HepG2 (cell line): ENCODE results near the gene FAM131C. TPM values are rescaled to one million over a fixed set of nuclear protein-coding genes. Genes with fewer than 3 reads are reported as not detected.

Source experiments
- CHD2 ChIP-seq: IDR thresholded peaks from 2 replicates; pipeline ENCODE4 v1.6.1; 2011; ENCODE audit warnings: low read depth, low read length, improper control_type of control experiment
- FOXA3 ChIP-seq: IDR thresholded peaks from 2 replicates; pipeline ENCODE4 v1.6.1; 2016; ENCODE audit warnings: missing genetic modification reagents, missing compliant biosample characterization
- HOXA3 ChIP-seq: sonication (generic); formaldehyde crosslinking; IDR thresholded peaks from 2 replicates; pipeline ENCODE4 v1.5.0; 2020; ENCODE audit warnings: missing genetic modification reagents
- KDM2A ChIP-seq: sonication (generic); formaldehyde crosslinking; IDR thresholded peaks from 2 replicates; pipeline ENCODE4 v1.4.0; 2020; ENCODE audit warnings: low read depth, missing genetic modification reagents, borderline replicate concordance
- NR2F6 ChIP-seq, 2 experiments: IDR thresholded peaks; 2 replicates each; pipeline ENCODE4 v1.6.1; 2016; ENCODE audit warnings: antibody characterized with exemption in 1 of 2, mild to moderate bottlenecking in 1 of 2
- PATZ1 ChIP-seq: sonication (generic); formaldehyde crosslinking; IDR thresholded peaks from 2 replicates; pipeline ENCODE4 v1.4.0; 2020; ENCODE audit warnings: missing genetic modification reagents
- POLR2G ChIP-seq: fragments of 200-400 bp; formaldehyde crosslinking; IDR thresholded peaks from 2 replicates; pipeline ENCODE4 v1.6.1; 2018; ENCODE audit warnings: mild to moderate bottlenecking, low read depth, low read length, moderate library complexity
- PRDM4 ChIP-seq: sonication (generic); formaldehyde crosslinking; IDR thresholded peaks from 2 replicates; pipeline ENCODE4 v1.9.0; 2021; ENCODE audit warnings: missing genetic modification reagents, borderline replicate concordance
- SOX6 ChIP-seq, 2 experiments: fragments of 450-650 bp in 1 of 2; sonication (generic) in 1 of 2; formaldehyde crosslinking in 1 of 2; IDR thresholded peaks; 2 replicates each; pipeline versions ENCODE4 v1.4.0 to v1.6.1; 2017 to 2020; ENCODE audit warnings: antibody characterized with exemption in 1 of 2, mild to moderate bottlenecking in 1 of 2, missing genetic modification reagents in 1 of 2
- SP1 ChIP-seq, 2 experiments: fragments of 450-650 bp in 1 of 2; sonication (generic) in 1 of 2; formaldehyde crosslinking in 1 of 2; IDR thresholded peaks; 2 replicates each; pipeline versions ENCODE4 v1.4.0 to v1.6.1; 2016 to 2020; ENCODE audit warnings: missing genetic modification reagents in 1 of 2
- TAF1 ChIP-seq: sonication (generic); formaldehyde crosslinking; IDR thresholded peaks from 2 replicates; pipeline ENCODE4 v1.4.0; 2020; ENCODE audit warnings: missing genetic modification reagents
- TFE3 ChIP-seq: IDR thresholded peaks from 2 replicates; pipeline ENCODE4 v1.6.1; 2016
- THAP8 ChIP-seq: sonication (generic); formaldehyde crosslinking; IDR thresholded peaks from 2 replicates; pipeline ENCODE4 v1.5.1; 2020; ENCODE audit warnings: missing genetic modification reagents, mild to moderate bottlenecking, borderline replicate concordance
- XRCC5 ChIP-seq: fragments of 200-400 bp; formaldehyde crosslinking; optimal IDR thresholded peaks from 2 replicates; pipeline ENCODE3; 2017; ENCODE audit warnings: mild to moderate bottlenecking, low read length
- ZMAT5 ChIP-seq: sonication (generic); formaldehyde crosslinking; IDR thresholded peaks from 2 replicates; pipeline ENCODE4 v1.5.0; 2020; ENCODE audit warnings: mild to moderate bottlenecking, low read depth, missing genetic modification reagents, borderline replicate concordance
- ZNF512B ChIP-seq: sonication (generic); formaldehyde crosslinking; IDR thresholded peaks from 2 replicates; pipeline ENCODE4 v1.5.1; 2020; ENCODE audit warnings: missing genetic modification reagents, mild to moderate bottlenecking, borderline replicate concordance
- ZNF703 ChIP-seq: sonication (generic); formaldehyde crosslinking; IDR thresholded peaks from 2 replicates; pipeline ENCODE4 v1.5.1; 2020; ENCODE audit warnings: missing genetic modification reagents, mild to moderate bottlenecking, moderate library complexity, borderline replicate concordance
- ZNF816 ChIP-seq: sonication (generic); formaldehyde crosslinking; IDR thresholded peaks from 2 replicates; pipeline ENCODE4 v1.8.0; 2022; ENCODE audit warnings: missing genetic modification reagents, mild to moderate bottlenecking, borderline replicate concordance
- polyA plus RNA-seq, 8 experiments: library from polyadenylated mRNA; depleted of rRNA in 3 of 8; stranded (reverse) in 7 of 8; unstranded in 1 of 8; fragments of >200 nt; fragmentation: Illumina TruSeq in 4 of 8; extraction: Trizol in 4 of 8; gene quantifications; 2 replicates each; pipeline versions ENCODE4 v1.2.1 to v1.2.3, GENCODE V29; 2011 to 2016; ENCODE audit warnings: low read depth in 4 of 8, missing spikeins in 1 of 8, mixed read lengths in 1 of 8; ENCODE audit not compliant: insufficient read depth in 1 of 8
- total RNA-seq, 5 experiments: library from RNA; depleted of rRNA; stranded (reverse); fragments of >200 nt; fragmentation: Illumina TruSeq; extraction: Trizol; gene quantifications; 2 replicates each; pipeline ENCODE4 v1.2.3, GENCODE V29; 2016; ENCODE audit warnings: low read depth in 1 of 5

The FAM131C gene
- total and polyA plus RNA-seq, 2 of the 13 experiments (the other 11 are each of a cell fraction or from before 2014, with no cell fraction given) = 0.07 TPM; not detected in 1

GRCh38 chr1:16032388-16033102 lies 40.9 kb downstream of the FAM131C start (continued):
- TF ChIP-seq SP1 (IDR thresholded peaks at IDR 0.05) (no peak), SP1 (CRISPR knock-in tag; IDR thresholded peaks at IDR 0.05) (peak; percentile 69), PATZ1 (CRISPR knock-in tag) (peak; percentile 62; the same call in 1 of the 2 replicates), KDM2A (CRISPR knock-in tag) (peak; percentile 32; the same call in 1 of the 2 replicates), TAF1 (no peak), PRDM4 (CRISPR knock-in tag) (no peak), ZNF703 (CRISPR knock-in tag) (no peak), CHD2 (no peak), XRCC5 (peak; percentile 83), THAP8 (CRISPR knock-in tag) (no peak), ZNF816 (CRISPR knock-in tag) (no peak), HOXA3 (peak; percentile 23; the same call in 1 of the 2 replicates), FOXA3 (CRISPR knock-in tag) (no peak), SOX6 (IDR thresholded peaks at IDR 0.05) (no peak), SOX6 (CRISPR knock-in tag; IDR thresholded peaks at IDR 0.05) (no peak), POLR2G (no peak), ZNF512B (CRISPR knock-in tag) (no peak), NR2F6 (IDR thresholded peaks at IDR 0.05) (no peak), NR2F6 (CRISPR knock-in tag; IDR thresholded peaks at IDR 0.05) (no peak), TFE3 (no peak), ZMAT5 (CRISPR knock-in tag) (no peak)
